GM11168 (cell line): ENCODE measurements around the gene FAM177A1.
"Not testable (repeated sequence)": the region's sequence is repeated elsewhere in the genome, so short reads cannot be mapped to it uniquely, and the experiment has no call there.

Experiments
- in situ Hi-C: fragments of 300-500 bp; cut with MboI; formaldehyde crosslinking; loops from one replicate; pipeline ENCODE4 v1.12.0; 2022; ENCODE audit warnings: low sequenced_read_pairs; ENCODE audit not compliant: unreplicated experiment

FAM177A1 gene

GRCh38 chr14:35046048-35046750 lies at the start of gene FAM177A1:
Gene FAM177A1 (plus strand): TSS chr14:35046272. CDS start chr14:35046464, 192 bp downstream.
- in situ Hi-C loops = no loop called here

- in situ Hi-C loops = no loop called here
Measured at GRCh38 chr14:34997762-34998161, 48.3 kb upstream of the FAM177A1 start.

GRCh38 chr14:34999500-34999899 lies 46.6 kb upstream of the FAM177A1 start:
- in situ Hi-C loops = no loop called here

- in situ Hi-C loops = no loop called here
Measured at GRCh38 chr14:35001621-35002020, 44.5 kb upstream of the FAM177A1 start.

GRCh38 chr14:35004839-35005238 lies 41.2 kb upstream of the FAM177A1 start:
- in situ Hi-C loops = no loop called here

GRCh38 chr14:35016568-35016967 lies 29.5 kb upstream of the FAM177A1 start:
- in situ Hi-C loops = no loop called here

- in situ Hi-C loops = no loop called here
Measured at GRCh38 chr14:35020713-35021112, 25.4 kb upstream of the FAM177A1 start.

GRCh38 chr14:35028435-35028834 lies 17.6 kb upstream of the FAM177A1 start:
- in situ Hi-C loops = no loop called here

GRCh38 chr14:35032562-35032961 lies 13.5 kb upstream of the FAM177A1 start:
- in situ Hi-C loops = no loop called here

- in situ Hi-C loops = no loop called here
Measured at GRCh38 chr14:35034440-35034833, 11.6 kb upstream of the FAM177A1 start.

- in situ Hi-C loops = not testable (repeated sequence)
Measured at GRCh38 chr14:35034944-35035554, 11.0 kb upstream of the FAM177A1 start.

- in situ Hi-C loops = not testable (repeated sequence)
Measured at GRCh38 chr14:35038312-35038711, 7.8 kb upstream of the FAM177A1 start.

GRCh38 chr14:35042632-35043031 lies 3.4 kb upstream of the FAM177A1 start:
- in situ Hi-C loops = no loop called here

- in situ Hi-C loops = no loop called here
Measured at GRCh38 chr14:35043046-35043445, 3.0 kb upstream of the FAM177A1 start.

- in situ Hi-C loops = no loop called here
Measured at GRCh38 chr14:35044939-35045797, 904 bp upstream of the FAM177A1 start.

GRCh38 chr14:35045798-35046047 lies 349 bp upstream of the FAM177A1 start:
- in situ Hi-C loops = no loop called here

GRCh38 chr14:35046751-35047536 lies 872 bp downstream of the FAM177A1 start:
- in situ Hi-C loops = no loop called here

GRCh38 chr14:35047976-35048513 lies 2.0 kb downstream of the FAM177A1 start:
- in situ Hi-C loops = no loop called here

GRCh38 chr14:35050652-35051051 lies 4.6 kb downstream of the FAM177A1 start:
- in situ Hi-C loops = no loop called here

- in situ Hi-C loops = no loop called here
Measured at GRCh38 chr14:35051796-35052195, 5.7 kb downstream of the FAM177A1 start.
